ENCODE data around the gene TBC1D1.

Gene TBC1D1

GRCh38 chr4:37948542-37948941 is 57.7 kb downstream of the TBC1D1 start:
- no peak for TF ChIP-seq POLR2AphosphoS5 (IDR thresholded peaks at IDR 0.05; ENCODE audit: low read depth, low read length)
- TF ChIP-seq, protein P1, sequence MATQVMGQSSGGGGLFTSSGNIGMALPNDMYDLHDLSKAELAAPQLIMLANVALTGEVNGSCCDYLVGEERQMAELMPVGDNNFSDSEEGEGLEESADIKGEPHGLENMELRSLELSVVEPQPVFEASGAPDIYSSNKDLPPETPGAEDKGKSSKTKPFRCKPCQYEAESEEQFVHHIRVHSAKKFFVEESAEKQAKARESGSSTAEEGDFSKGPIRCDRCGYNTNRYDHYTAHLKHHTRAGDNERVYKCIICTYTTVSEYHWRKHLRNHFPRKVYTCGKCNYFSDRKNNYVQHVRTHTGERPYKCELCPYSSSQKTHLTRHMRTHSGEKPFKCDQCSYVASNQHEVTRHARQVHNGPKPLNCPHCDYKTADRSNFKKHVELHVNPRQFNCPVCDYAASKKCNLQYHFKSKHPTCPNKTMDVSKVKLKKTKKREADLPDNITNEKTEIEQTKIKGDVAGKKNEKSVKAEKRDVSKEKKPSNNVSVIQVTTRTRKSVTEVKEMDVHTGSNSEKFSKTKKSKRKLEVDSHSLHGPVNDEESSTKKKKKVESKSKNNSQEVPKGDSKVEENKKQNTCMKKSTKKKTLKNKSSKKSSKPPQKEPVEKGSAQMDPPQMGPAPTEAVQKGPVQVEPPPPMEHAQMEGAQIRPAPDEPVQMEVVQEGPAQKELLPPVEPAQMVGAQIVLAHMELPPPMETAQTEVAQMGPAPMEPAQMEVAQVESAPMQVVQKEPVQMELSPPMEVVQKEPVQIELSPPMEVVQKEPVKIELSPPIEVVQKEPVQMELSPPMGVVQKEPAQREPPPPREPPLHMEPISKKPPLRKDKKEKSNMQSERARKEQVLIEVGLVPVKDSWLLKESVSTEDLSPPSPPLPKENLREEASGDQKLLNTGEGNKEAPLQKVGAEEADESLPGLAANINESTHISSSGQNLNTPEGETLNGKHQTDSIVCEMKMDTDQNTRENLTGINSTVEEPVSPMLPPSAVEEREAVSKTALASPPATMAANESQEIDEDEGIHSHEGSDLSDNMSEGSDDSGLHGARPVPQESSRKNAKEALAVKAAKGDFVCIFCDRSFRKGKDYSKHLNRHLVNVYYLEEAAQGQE (IDR thresholded peaks at IDR 0.05; ENCODE audit: insufficient read depth in 1 of 2, low read depth in 2 of 2, low read length in 2 of 2), result no peak
- no peak for TF ChIP-seq TAF1 (IDR thresholded peaks at IDR 0.05; ENCODE audit: borderline replicate concordance, insufficient read depth, low read length)
- TF ChIP-seq FOXP2 (optimal IDR thresholded peaks at IDR 0.05; ENCODE audit: borderline replicate concordance, extremely low read depth, extremely low read length, insufficient read depth), result no peak
- TF ChIP-seq SIN3A (IDR thresholded peaks at IDR 0.05; ENCODE audit: borderline replicate concordance, insufficient read depth, low read length), result no peak

DNA sequence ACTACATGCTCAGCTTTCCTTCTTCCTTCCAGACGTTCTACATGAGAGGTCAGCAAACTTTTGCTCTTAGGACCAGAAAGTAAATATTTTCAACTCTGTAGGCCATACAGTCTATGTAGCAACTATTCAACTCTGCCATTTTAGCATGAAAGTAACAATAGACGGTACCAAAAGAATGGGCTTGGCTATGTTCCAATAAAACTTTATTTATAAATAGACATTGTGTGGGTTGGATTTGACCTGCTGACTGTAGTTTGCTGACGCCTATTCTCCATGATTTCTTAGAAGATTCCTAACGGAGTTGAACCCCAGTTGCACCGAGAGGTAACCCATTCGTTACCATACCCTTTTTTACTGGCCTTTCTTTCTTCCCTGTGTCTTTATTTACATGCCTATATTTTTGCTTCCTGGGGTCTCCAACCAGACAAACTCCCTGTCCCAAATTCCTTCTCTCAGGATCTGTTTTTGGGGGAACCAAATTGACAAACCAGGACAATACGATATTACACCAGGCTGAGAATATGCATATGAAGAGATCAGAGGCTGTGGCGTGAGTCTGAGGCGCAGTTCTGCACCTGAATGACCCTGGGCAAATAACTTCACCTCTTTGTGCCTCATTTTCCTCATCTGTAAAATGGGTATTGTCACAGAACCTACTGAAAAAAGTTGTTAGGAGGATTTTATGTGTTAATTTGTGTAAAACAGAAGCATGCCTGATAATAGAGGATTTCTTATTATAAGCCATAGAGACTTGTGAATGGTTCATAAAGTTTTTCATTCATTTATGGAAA is 58.9 kb downstream of the TBC1D1 start:
- TF ChIP-seq FOXP2 (optimal IDR thresholded peaks at IDR 0.05; ENCODE audit: borderline replicate concordance, extremely low read depth, extremely low read length, insufficient read depth), result no peak
- TF ChIP-seq POLR2AphosphoS5 (IDR thresholded peaks at IDR 0.05; ENCODE audit: low read depth, low read length), result no peak
- no peak for TF ChIP-seq TAF1 (IDR thresholded peaks at IDR 0.05; ENCODE audit: borderline replicate concordance, insufficient read depth, low read length)
- TF ChIP-seq SIN3A (IDR thresholded peaks at IDR 0.05; ENCODE audit: borderline replicate concordance, insufficient read depth, low read length), result no peak
- TF ChIP-seq, protein P1 (IDR thresholded peaks at IDR 0.05; ENCODE audit: insufficient read depth in 1 of 2, low read depth in 2 of 2, low read length in 2 of 2), result no peak

DNA sequence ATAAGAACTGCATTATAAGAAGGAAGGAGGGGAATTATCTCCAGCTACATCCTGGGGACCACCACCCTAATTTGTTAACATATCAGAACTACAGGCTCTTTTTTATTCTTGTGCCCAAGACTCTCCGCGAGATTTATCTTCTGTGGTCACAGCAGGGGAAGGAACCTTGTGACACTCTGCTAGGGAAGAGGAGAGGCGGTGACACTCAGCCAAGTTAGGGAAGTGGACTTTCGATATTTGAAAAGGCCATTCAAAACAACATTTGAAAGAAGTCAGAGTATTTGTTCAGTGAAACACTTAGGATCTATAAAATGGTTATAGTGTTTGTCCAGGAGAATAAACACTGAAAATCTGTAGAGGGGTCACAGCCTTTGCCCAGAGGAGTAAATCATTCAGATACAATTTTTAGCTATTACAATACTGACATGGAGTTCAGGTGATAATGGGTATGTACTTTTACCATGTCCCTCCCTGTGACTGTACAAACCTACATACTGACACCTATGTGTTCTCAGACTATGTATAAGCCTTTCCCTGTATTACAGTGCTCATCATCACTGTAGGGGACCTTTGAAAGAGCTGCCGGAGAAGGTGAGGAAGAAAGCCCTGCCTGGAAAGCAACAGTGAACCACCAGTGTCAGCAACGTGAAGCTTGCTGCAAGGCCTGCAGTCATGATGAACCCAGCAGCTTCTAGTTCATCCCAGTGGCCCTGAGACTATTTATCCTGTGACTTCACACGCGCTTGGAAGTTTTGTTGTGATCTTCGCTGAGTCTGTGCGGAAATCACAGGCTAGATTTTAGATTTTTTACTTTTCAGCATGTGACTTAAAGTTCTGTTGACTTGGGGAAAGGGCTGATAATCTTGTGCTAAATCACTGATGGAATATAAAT is 60.8 kb downstream of the TBC1D1 start:
- TF ChIP-seq SIN3A (IDR thresholded peaks at IDR 0.05; ENCODE audit: borderline replicate concordance, insufficient read depth, low read length), result no peak
- TF ChIP-seq POLR2AphosphoS5 (IDR thresholded peaks at IDR 0.05; ENCODE audit: low read depth, low read length), result no peak
- TF ChIP-seq, protein P1 (IDR thresholded peaks at IDR 0.05; ENCODE audit: insufficient read depth in 1 of 2, low read depth in 2 of 2, low read length in 2 of 2), result no peak
- no peak for TF ChIP-seq FOXP2 (optimal IDR thresholded peaks at IDR 0.05; ENCODE audit: borderline replicate concordance, extremely low read depth, extremely low read length, insufficient read depth)
- no peak for TF ChIP-seq TAF1 (IDR thresholded peaks at IDR 0.05; ENCODE audit: borderline replicate concordance, insufficient read depth, low read length)

DNA sequence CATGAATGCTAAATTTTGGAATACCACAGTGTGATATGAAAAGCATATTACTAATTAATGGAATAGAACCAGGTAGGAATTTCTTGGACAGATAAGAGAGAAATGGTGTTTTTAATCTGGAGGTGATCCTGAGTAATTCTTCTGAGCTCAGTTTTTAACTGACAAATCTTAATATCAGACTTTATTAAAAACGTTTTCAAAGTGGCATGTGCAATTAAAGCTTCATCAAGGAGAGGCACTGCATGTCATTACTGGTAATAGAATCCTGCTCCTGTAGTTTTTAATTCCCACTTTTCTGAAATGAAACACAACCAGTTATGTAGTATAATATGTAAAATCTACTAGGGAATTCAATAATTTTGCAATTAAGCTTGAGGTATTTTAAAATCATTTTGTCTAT is 62.3 kb downstream of the TBC1D1 start:
- TF ChIP-seq FOXP2 (optimal IDR thresholded peaks at IDR 0.05; ENCODE audit: borderline replicate concordance, extremely low read depth, extremely low read length, insufficient read depth) (no peak), SIN3A (IDR thresholded peaks at IDR 0.05; ENCODE audit: borderline replicate concordance, insufficient read depth, low read length) (no peak), POLR2AphosphoS5 (IDR thresholded peaks at IDR 0.05; ENCODE audit: low read depth, low read length) (no peak), TAF1 (IDR thresholded peaks at IDR 0.05; ENCODE audit: borderline replicate concordance, insufficient read depth, low read length) (no peak)
- TF ChIP-seq, protein P1 (IDR thresholded peaks at IDR 0.05; ENCODE audit: insufficient read depth in 1 of 2, low read depth in 2 of 2, low read length in 2 of 2), result no peak
